GM12865 (cell line): Measurements from ENCODE around the gene SPATA1.

Experiments
- DNase-seq: peaks from one replicate; pipeline ENCODE4 v3.0.0; 2010; ENCODE audit warnings: low read depth
- H3K4me3 ChIP-seq: 2 replicates; pipeline ENCODE4 v1.5.1; 2011; ENCODE audit warnings: mild to moderate bottlenecking, low read depth, low read length, control low read depth
- TF ChIP-seq, protein P1 (sequence below): IDR thresholded peaks from 2 replicates; pipeline ENCODE4 v1.5.1; 2011; ENCODE audit warnings: low read length, control low read depth, low read depth, inconsistent platforms; ENCODE audit not compliant: insufficient read depth; ENCODE audit errors: missing control alignments

Gene SPATA1

GRCh38 chr1:84509029-84509428 is 2.8 kb downstream of the SPATA1 start:
- DNase-seq = no peak
- TF ChIP-seq, protein P1, sequence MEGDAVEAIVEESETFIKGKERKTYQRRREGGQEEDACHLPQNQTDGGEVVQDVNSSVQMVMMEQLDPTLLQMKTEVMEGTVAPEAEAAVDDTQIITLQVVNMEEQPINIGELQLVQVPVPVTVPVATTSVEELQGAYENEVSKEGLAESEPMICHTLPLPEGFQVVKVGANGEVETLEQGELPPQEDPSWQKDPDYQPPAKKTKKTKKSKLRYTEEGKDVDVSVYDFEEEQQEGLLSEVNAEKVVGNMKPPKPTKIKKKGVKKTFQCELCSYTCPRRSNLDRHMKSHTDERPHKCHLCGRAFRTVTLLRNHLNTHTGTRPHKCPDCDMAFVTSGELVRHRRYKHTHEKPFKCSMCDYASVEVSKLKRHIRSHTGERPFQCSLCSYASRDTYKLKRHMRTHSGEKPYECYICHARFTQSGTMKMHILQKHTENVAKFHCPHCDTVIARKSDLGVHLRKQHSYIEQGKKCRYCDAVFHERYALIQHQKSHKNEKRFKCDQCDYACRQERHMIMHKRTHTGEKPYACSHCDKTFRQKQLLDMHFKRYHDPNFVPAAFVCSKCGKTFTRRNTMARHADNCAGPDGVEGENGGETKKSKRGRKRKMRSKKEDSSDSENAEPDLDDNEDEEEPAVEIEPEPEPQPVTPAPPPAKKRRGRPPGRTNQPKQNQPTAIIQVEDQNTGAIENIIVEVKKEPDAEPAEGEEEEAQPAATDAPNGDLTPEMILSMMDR = no peak
- H3K4me3 ChIP-seq = no peak overlapping the region

- TF ChIP-seq, protein P1 = no peak
These were observed 4.0 kb downstream of the SPATA1 start for GRCh38 chr1:84510165-84510564.

GRCh38 chr1:84510668-84511067 is 4.5 kb downstream of the SPATA1 start:
- H3K4me3 ChIP-seq = no peak overlapping the region
- DNase-seq = no peak
- TF ChIP-seq, protein P1 = no peak

More at GRCh38 chr1:84510165-84510564, 4.0 kb downstream of the SPATA1 start:
- H3K4me3 ChIP-seq = no peak overlapping the region
- no peak for DNase-seq

DNA sequence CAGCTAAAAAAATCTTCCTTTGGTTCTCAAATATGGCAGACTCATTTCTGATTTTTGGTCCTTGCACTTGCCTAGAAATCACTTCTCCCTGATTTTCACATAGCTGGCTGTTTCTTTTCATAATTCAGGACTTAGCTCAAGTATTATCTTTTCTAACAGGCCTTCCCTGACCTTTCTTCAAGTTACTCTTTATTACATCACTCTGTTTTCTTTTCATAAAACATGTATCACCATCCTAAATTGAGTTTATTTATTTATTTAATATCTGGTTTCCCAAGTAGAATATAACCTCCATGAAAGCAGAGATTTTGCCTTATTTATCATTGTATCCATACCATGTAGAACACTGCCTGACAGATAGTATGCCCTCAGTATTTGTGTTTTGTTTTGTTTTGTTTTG is 18.4 kb downstream of the SPATA1 start:
- DNase-seq = no peak
- no peak overlapping the region for H3K4me3 ChIP-seq
- TF ChIP-seq, protein P1 = no peak

- no peak for DNase-seq
- no peak overlapping the region for H3K4me3 ChIP-seq
- TF ChIP-seq, protein P1 = no peak
These were observed 19.6 kb downstream of the SPATA1 start for GRCh38 chr1:84525779-84526178.

DNA sequence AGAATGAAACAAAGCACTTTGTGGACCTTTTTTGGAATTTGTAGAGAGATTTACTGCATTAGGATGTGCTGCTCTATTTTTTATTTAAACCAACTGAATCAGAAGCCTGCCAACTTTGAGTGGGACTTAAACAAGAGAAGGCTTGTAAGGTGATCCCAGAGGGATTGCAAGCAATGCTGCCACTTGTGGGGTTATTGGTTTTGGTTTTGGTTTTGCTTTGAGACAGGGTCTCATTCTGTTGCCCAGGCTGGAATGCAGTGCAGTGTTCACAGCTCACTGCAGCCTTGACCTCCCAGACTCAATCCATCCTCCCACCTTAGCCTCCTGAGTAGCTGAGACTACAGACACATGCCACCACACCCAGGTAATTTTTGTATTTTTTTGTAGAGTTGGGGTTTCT is 32.4 kb downstream of the SPATA1 start:
- TF ChIP-seq, protein P1 = no peak
- DNase-seq = peak; percentile 14
- H3K4me3 ChIP-seq = no peak overlapping the region

DNA sequence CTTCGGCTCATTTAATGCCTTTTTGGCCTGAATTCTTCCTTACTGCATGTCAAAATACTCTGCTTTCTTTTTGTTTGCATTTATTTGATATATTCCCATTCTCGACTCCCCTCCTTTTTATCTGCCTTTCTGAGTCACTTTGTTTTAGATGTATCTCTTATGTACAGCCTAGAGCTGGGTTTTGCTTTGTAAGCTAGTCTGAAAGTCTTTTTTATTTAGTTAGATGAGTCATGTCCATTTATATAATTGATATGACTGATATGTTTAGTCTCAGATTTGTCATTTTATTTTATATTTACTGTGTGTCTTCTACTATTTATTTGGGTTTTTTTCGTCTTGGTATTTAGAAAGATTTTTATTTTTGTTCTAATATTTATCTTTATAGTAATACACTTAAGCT is 33.8 kb downstream of the SPATA1 start:
- TF ChIP-seq, protein P1 = no peak
- no peak for DNase-seq
- no peak overlapping the region for H3K4me3 ChIP-seq
